GM20431 (cell line): ENCODE measurements around the gene SH3GLB1.

Experiments used
- in situ Hi-C: fragments of 300-500 bp; cut with MseI, MboI; formaldehyde crosslinking; loops from one replicate; pipeline ENCODE4 v1.15.0; 2020; ENCODE audit warnings: low sequenced_read_pairs; ENCODE audit not compliant: unreplicated experiment

SH3GLB1 gene

DNA sequence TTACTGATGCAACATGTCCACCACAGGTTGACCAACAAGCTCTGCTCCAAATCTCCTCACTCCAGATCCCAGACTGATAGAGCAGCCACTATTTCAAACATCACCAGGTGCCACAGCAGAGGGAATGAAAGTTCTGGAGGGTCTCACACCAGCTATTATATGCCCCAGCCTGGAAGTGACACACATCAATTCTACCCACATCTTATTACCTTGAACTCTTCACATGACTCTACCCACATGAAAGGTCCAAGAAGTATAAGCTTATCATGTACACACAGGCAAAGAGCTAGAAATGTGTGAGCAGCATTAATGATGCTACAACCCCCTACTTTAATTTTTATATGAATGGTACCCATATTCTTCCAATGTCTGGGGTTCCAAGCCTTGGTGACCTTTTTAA lies 64.2 kb downstream of the SH3GLB1 start:
- in situ Hi-C loops, result no loop called here

DNA sequence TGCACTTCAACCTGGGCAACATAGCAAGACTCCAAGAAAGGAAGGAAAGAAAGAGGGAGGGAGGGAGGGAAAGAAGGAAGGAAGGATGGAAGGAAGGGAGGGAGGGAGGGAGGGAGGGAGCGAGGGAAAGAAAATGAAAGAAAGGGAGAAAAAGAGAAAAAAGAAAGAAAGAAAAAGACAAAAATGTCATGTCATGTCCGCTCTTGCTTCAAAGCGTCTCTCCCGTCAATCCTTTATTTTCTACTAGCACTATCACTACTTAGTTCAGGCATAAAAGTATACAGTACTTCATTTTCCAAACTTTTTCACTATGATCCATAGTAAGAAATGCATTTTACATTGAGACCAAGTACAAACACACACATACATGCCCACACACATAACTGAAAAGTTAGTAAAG lies 64.7 kb downstream of the SH3GLB1 start:
- in situ Hi-C loops, result no loop called here

- in situ Hi-C loops, result no loop called here
Observed at GRCh38 chr1:86773341-86774288, 69.2 kb downstream of the SH3GLB1 start.

DNA sequence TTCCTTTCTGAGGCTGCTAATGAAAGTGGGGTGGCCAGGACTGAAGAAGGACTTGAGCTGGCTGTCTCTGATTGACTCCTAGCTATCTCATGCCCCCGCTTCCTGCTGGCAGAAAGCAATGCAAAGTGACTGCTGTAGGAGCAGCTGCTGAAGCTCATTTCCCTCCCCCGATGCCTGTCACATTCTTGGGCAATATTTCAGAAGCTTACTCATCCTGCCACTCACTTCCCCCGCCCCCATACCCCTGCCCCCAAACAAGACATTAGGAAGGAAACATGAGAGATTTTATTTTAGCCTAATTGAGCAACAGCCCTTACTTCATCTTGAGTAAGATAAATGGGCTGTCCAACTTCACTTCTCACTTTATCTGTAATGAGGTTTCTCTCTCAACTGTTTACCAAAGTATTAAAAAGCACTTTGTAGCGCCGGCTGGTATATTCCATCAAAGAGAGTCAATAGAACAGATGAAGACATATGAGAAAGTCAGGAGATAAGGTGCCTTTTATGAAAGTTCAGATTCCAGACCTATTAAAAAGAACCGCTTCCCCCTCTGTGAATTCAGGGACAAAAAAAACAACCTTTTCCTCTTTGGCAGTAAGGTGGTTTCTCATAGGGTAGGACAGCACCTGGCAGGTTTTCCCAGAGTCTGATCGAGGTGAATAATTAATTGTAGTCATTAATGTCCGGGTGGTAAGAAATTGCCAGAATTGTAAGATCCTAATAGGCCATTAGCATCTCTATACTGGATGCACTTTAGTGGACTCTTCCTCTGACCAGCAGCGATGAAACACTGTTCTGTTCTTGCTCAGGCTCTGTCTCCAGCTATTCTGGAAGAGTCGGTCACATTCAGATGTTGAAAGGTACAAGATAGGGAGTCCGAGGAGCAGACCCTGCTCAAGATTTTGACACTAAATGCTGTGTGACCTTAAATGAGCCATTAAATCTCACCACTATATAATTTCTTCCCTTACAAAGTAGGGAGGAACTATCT lies 70.2 kb downstream of the SH3GLB1 start:
- in situ Hi-C loops, result no loop called here

- in situ Hi-C loops, result no loop called here
Observed at GRCh38 chr1:86775395-86775794, 71.0 kb downstream of the SH3GLB1 start.

GRCh38 chr1:86776108-86776507 lies 71.7 kb downstream of the SH3GLB1 start:
- in situ Hi-C loops, result no loop called here

- in situ Hi-C loops, result no loop called here
Observed at GRCh38 chr1:86778569-86779239, 74.3 kb downstream of the SH3GLB1 start.

- in situ Hi-C loops, result no loop called here
Observed at GRCh38 chr1:86779308-86780191, 75.2 kb downstream of the SH3GLB1 start.

- in situ Hi-C loops, result no loop called here
Observed at GRCh38 chr1:86782482-86782881, 78.1 kb downstream of the SH3GLB1 start.

- in situ Hi-C loops, result no loop called here
Observed at GRCh38 chr1:86787621-86788020, 83.2 kb downstream of the SH3GLB1 start.

- in situ Hi-C loops, result no loop called here
Observed at GRCh38 chr1:86788300-86789206, 84.2 kb downstream of the SH3GLB1 start.

DNA sequence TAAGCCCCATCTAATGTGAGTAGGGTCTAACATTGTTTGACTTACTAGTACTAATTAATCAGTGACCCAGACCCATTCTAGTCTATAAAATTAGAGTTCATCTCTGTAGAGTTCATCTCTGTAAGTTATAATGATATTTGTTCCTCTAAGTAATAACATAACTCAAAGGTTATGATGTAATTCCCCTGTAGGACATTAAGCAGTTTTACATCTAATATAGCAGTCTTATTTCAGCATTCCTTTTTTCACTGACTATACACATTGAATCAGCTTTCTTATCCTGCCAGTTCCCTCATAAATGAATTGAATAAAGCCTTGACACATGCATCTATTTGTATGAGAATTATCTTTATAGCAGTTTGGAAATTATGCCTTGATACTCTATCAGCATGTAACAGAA lies 90.9 kb downstream of the SH3GLB1 start:
- in situ Hi-C loops, result no loop called here
